Measurements from ENCODE around the gene SYCP1.

DNA sequence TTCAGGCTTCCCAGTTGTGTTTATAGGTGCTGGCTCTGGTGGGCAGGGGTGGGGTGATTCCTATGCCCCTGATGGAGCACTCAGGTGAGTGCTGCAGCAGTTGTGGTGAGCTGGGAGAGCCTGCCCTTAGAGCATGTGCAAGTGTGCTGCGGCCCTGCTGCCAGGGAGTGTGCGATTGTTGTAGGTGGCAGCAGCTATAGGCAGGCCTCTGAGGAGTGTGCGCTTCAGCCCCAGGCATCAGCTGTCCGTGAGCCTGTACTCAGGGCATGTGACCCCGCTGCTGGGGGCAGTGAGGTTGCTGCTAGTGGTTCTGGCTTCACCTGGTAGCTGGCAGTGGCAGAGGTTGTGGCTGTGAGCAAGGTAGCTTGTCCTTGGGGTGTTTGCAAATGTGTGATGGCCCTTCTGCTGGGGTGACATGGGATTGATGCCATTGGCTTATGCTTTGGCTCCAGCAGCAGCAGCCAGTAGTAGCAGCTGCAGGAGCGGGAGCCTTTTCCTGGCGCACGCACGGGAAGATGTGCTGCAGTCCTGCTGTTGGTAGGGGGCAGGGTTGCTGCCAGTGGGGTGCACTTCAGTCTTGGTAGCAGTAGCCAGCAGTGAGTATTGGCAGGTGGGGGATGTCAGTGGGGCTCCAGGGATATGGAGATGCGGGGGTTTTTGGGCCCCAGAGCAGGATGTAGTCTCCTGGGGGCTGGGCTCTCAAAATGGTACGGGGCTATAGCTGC lies 37.7 kb downstream of the SYCP1 start:
- TF ChIP-seq SUZ12 (IDR thresholded peaks at IDR 0.05; ENCODE audit: extremely low read depth, insufficient read depth, insufficient read length) (no peak), ZNF274 (IDR thresholded peaks at IDR 0.05; ENCODE audit: low read depth, low read length) (no peak), YY1 (IDR thresholded peaks at IDR 0.05; ENCODE audit: insufficient read depth, insufficient read length) (no peak)
